ENCODE results near the gene CLNK. TPM values are rescaled to one million over a fixed set of nuclear protein-coding genes. Genes with fewer than 3 reads are reported as not detected.

Gene CLNK
- total RNA-seq, 1 donor from 2014 or later, result 0.35 TPM

GRCh38 chr4:10456595-10457254, 227.8 kb downstream of the CLNK start:
- peaks cover 4% of the 10 kb centered on the region for H3K4me1 ChIP-seq
- intact Hi-C loops (cut with DNase I), result no loop called here
- H3K9me3 ChIP-seq, result no peaks in the 10 kb centered on the region
- no peaks in the 10 kb centered on the region for H3K36me3 ChIP-seq
- peak; percentile 77 for DNase-seq
- peak overlapping the region; percentile 2 for H3K27ac ChIP-seq
- peak; percentile 63 for ATAC-seq
- H3K4me3 ChIP-seq, result peak overlapping the region; percentile 57
- TF ChIP-seq CTCF (IDR thresholded peaks at IDR 0.05), result no peak
- H3K27me3 ChIP-seq, result peaks cover 11% of the 10 kb centered on the region

- Histone ChIP-seq H3K27ac (peak overlapping the region; percentile 2), H3K4me1 (peaks cover 4% of the 10 kb centered on the region), H3K27me3 (peaks cover 6% of the 10 kb centered on the region), H3K4me3 (peak overlapping the region; percentile 57), H3K36me3 (no peaks in the 10 kb centered on the region), H3K9me3 (no peaks in the 10 kb centered on the region)
- no peak for TF ChIP-seq CTCF (IDR thresholded peaks at IDR 0.05)
- intact Hi-C loops (cut with DNase I), result no loop called here
- DNase-seq (no peak), ATAC-seq (no peak)
Measured at GRCh38 chr4:10456260-10456594, 228.3 kb downstream of the CLNK start.

- intact Hi-C loops (cut with DNase I), result no loop called here
- H3K4me3 ChIP-seq, result no peak overlapping the region
- no peak overlapping the region for H3K27ac ChIP-seq
- no peak for TF ChIP-seq CTCF (IDR thresholded peaks at IDR 0.05)
- H3K9me3 ChIP-seq, result no peaks in the 10 kb centered on the region
- H3K27me3 ChIP-seq, result no peaks in the 10 kb centered on the region
- ATAC-seq (no peak), DNase-seq (no peak)
- no peaks in the 10 kb centered on the region for H3K36me3 ChIP-seq
- H3K4me1 ChIP-seq, result peaks cover 4% of the 10 kb centered on the region
Measured at GRCh38 chr4:10455133-10455532, 229.4 kb downstream of the CLNK start.

- no peak for DNase-seq
- Histone ChIP-seq H3K9me3 (no peaks in the 10 kb centered on the region), H3K4me1 (peaks cover 4% of the 10 kb centered on the region), H3K36me3 (no peaks in the 10 kb centered on the region), H3K27me3 (no peaks in the 10 kb centered on the region), H3K4me3 (no peak overlapping the region), H3K27ac (no peak overlapping the region)
- intact Hi-C loops (cut with DNase I), result no loop called here
- no peak for ATAC-seq
- TF ChIP-seq CTCF (IDR thresholded peaks at IDR 0.05), result no peak
Measured at GRCh38 chr4:10454726-10455125, 229.8 kb downstream of the CLNK start.

GRCh38 chr4:10454121-10454520, 230.4 kb downstream of the CLNK start:
- Histone ChIP-seq H3K4me3 (no peak overlapping the region), H3K27me3 (no peaks in the 10 kb centered on the region), H3K4me1 (peaks cover 4% of the 10 kb centered on the region), H3K27ac (no peak overlapping the region), H3K9me3 (no peaks in the 10 kb centered on the region), H3K36me3 (no peaks in the 10 kb centered on the region)
- ATAC-seq, result no peak
- DNase-seq, result no peak
- intact Hi-C loops (cut with DNase I), result no loop called here
- TF ChIP-seq CTCF (IDR thresholded peaks at IDR 0.05), result no peak

GRCh38 chr4:10448991-10449390, 235.6 kb downstream of the CLNK start:
- Histone ChIP-seq H3K27me3 (no peaks in the 10 kb centered on the region), H3K9me3 (no peaks in the 10 kb centered on the region), H3K36me3 (peaks cover 13% of the 10 kb centered on the region), H3K4me3 (no peak overlapping the region), H3K4me1 (no peaks in the 10 kb centered on the region), H3K27ac (no peak overlapping the region)
- TF ChIP-seq CTCF (IDR thresholded peaks at IDR 0.05), result no peak
- intact Hi-C loops (cut with DNase I), result no loop called here
- no peak for ATAC-seq
- no peak for DNase-seq

All from upper lobe of right lung (tissue), 1 donor.